ENCODE data around the gene ETV1. TPM values are rescaled to one million over a fixed set of nuclear protein-coding genes. Genes with fewer than 3 reads are reported as not detected.

Gene ETV1
- total and polyA plus RNA-seq, 9 donors, result 9.4 to 22.2 (median 15.8) TPM

DNA sequence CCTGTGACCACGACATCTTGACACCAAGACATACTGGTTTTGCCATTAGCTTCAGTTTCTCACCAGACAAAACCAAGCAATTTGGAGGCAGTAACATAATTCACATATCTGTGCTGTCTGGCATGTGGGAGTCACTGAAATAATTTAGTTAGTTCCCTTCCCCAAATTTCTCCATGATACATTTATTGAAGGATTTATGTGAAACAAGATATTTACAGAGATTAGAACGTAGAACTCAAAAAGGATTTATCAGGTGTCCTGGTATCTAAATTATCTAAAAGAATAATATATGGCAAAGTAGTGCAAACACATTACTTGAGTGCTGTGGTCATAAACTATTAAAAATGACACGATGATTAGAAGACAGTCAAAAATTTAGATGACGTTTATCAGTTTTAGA is 98.7 kb downstream of the ETV1 start:
- peaks cover 4% of the 10 kb centered on the region for H3K9me3 ChIP-seq (replicated peaks; ENCODE audit: control insufficient read depth, low read depth, low read length)
- no peaks in the 10 kb centered on the region for H3K4me1 ChIP-seq (ENCODE audit: control insufficient read depth, insufficient read depth, low read length)
- H3K4me3 ChIP-seq (ENCODE audit: low read length), result no peak overlapping the region
- H3K27ac ChIP-seq (ENCODE audit: low read length), result no peak overlapping the region
- WGBS (ENCODE audit: insufficient coverage), result no CpG with 5 or more reads among the region's 4 CpGs
- H3K27me3 ChIP-seq (ENCODE audit: control insufficient read depth, insufficient read depth, low read length), result no peaks in the 10 kb centered on the region
- H3K36me3 ChIP-seq (ENCODE audit: control insufficient read depth, insufficient read depth, low read length), result peaks cover 2% of the 10 kb centered on the region
- DNase-seq, result no peak

DNA sequence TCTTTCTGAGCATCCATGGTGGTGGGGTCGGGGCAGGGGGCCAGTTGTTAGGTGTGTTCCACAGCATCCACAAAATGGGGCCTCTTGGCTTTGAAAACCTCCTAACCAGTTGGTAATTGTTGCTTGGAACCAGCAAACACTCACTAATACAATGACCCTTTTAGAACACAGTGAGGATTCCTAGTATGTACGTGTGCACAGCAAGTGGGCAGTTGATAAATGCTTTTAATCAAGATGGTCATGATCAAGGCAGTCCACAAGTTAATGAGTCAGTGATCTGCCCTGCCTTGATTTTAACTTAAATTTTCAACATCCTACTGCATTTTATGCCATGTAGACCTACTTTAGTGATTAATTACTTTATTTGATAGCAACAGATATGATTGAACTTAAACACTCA is 103.1 kb downstream of the ETV1 start:
- no peaks in the 10 kb centered on the region for H3K4me1 ChIP-seq (ENCODE audit: control insufficient read depth, insufficient read depth, low read length)
- no peak for DNase-seq
- H3K4me3 ChIP-seq (ENCODE audit: low read length), result no peak overlapping the region
- H3K27me3 ChIP-seq (ENCODE audit: control insufficient read depth, insufficient read depth, low read length), result no peaks in the 10 kb centered on the region
- H3K9me3 ChIP-seq (replicated peaks; ENCODE audit: control insufficient read depth, low read depth, low read length), result no peaks in the 10 kb centered on the region
- no peaks in the 10 kb centered on the region for H3K36me3 ChIP-seq (ENCODE audit: control insufficient read depth, insufficient read depth, low read length)
- no peak overlapping the region for H3K27ac ChIP-seq (ENCODE audit: low read length)
- WGBS (ENCODE audit: insufficient coverage), result no CpG with 5 or more reads among the region's 2 CpGs

DNA sequence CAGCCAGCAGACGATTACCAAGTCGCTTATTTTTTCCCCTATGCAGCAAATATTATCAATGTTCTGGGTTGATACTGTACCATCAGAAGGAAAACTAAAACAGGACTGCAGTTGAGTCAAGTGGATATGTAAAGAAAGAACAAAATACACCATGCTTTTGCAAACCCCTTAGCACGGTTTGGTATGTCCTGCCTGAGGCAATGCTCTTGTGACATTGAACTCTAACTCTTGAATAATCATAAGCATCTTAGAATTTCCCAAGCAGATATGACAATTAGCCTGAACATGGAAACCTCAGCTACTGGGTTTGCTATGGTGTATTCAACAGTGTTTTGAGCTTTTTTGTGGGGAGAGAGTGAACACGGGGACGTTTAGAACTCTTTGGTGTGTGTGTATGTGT is 107.4 kb downstream of the ETV1 start:
- no peak overlapping the region for H3K4me3 ChIP-seq (ENCODE audit: low read length)
- no CpG with 5 or more reads among the region's 5 CpGs for WGBS (ENCODE audit: insufficient coverage)
- H3K27me3 ChIP-seq (ENCODE audit: control insufficient read depth, insufficient read depth, low read length), result no peaks in the 10 kb centered on the region

DNA sequence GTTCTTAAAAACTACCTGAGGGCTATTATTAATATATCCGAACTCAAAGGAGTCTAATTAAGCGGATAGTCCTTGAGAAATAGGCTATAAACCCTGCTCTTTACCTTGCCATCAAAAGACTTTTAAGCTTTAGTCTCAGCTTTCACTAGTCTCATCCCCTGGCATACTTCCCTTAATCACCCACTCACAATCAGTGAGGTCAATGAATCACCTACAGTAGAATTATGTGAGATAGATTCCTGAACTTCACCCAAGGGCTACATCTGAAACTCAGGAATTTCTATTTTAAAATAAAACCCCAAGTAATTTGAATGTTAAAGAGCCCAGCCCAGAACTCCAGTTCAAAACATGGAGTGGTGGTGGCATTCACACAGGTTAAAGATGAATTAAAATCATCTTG is 108.7 kb downstream of the ETV1 start:
- H3K36me3 ChIP-seq (ENCODE audit: control insufficient read depth, insufficient read depth, low read length), result no peaks in the 10 kb centered on the region
- no CpG with 5 or more reads among the region's 2 CpGs for WGBS (ENCODE audit: insufficient coverage)
- H3K4me3 ChIP-seq (ENCODE audit: low read length), result no peak overlapping the region
- H3K27ac ChIP-seq (ENCODE audit: low read length), result no peak overlapping the region
- no peak for DNase-seq
- no peaks in the 10 kb centered on the region for H3K9me3 ChIP-seq (replicated peaks; ENCODE audit: control insufficient read depth, low read depth, low read length)
- no peaks in the 10 kb centered on the region for H3K27me3 ChIP-seq (ENCODE audit: control insufficient read depth, insufficient read depth, low read length)
- no peaks in the 10 kb centered on the region for H3K4me1 ChIP-seq (ENCODE audit: control insufficient read depth, insufficient read depth, low read length)

More for the DNA sequence above, 107.4 kb downstream of the ETV1 start:
- no peaks in the 10 kb centered on the region for H3K36me3 ChIP-seq (ENCODE audit: control insufficient read depth, insufficient read depth, low read length)
- H3K27ac ChIP-seq (ENCODE audit: low read length), result no peak overlapping the region
- H3K4me1 ChIP-seq (ENCODE audit: control insufficient read depth, insufficient read depth, low read length), result no peaks in the 10 kb centered on the region
- DNase-seq, result no peak
- H3K9me3 ChIP-seq (replicated peaks; ENCODE audit: control insufficient read depth, low read depth, low read length), result no peaks in the 10 kb centered on the region

DNA sequence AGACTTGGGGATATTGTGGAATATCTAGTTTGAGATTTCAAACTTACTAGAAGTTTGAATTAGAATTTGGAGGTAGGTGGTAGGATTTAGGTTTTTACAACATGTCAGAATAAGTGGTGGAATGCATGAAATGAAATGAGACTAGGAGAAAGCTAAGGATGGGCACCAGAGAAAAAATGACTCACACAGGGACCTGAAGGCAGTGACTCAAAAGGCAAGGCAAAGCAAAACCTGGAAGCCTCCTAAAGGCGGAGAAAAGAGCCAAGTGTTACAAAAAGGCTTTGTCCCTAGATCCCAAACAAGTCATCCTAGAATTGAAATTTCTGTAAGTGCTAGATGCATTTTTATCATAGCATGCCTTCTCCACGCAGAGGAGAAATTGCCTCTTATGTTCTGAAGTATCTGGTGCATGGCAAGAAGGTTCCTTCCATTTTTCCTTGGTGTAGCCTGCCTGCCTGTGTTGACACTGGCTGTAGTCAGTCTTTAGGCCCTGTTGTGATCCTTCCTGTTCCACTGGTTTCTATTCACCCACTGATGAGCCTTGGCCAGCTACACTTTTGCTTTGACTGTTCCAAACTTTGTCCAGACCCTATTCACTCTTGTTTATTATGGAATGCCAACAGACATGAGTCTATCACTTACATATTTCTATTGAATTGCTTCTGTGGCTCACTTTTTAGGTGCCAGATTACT is 109.3 kb downstream of the ETV1 start:
- Histone ChIP-seq H3K4me1 (ENCODE audit: control insufficient read depth, insufficient read depth, low read length) (no peaks in the 10 kb centered on the region), H3K9me3 (replicated peaks; ENCODE audit: control insufficient read depth, low read depth, low read length) (no peaks in the 10 kb centered on the region), H3K27me3 (ENCODE audit: control insufficient read depth, insufficient read depth, low read length) (no peaks in the 10 kb centered on the region), H3K4me3 (ENCODE audit: low read length) (no peak overlapping the region), H3K36me3 (ENCODE audit: control insufficient read depth, insufficient read depth, low read length) (no peaks in the 10 kb centered on the region), H3K27ac (ENCODE audit: low read length) (no peak overlapping the region)
- no CpG with 5 or more reads among the region's 2 CpGs for WGBS (ENCODE audit: insufficient coverage)
- DNase-seq, result no peak

DNA sequence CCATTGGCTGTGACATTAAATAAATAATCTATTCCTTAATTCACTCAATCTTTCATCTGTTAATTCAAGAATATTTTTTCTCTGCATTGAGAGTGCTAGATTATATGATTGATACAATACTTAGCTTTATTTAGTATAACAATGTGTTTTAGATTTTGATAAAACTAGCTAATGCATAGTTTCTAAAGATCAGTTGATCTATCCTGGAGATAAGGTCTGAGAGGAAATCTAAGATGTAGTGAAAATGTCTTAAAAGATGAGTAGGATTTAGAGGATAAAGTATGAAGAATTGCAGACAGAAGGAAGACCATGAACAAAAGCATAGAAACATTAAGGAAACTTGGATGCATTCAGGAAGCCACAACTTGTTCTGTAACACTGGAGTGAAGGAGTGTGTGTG is 110.3 kb downstream of the ETV1 start:
- no peaks in the 10 kb centered on the region for H3K27me3 ChIP-seq (ENCODE audit: control insufficient read depth, insufficient read depth, low read length)

DNA sequence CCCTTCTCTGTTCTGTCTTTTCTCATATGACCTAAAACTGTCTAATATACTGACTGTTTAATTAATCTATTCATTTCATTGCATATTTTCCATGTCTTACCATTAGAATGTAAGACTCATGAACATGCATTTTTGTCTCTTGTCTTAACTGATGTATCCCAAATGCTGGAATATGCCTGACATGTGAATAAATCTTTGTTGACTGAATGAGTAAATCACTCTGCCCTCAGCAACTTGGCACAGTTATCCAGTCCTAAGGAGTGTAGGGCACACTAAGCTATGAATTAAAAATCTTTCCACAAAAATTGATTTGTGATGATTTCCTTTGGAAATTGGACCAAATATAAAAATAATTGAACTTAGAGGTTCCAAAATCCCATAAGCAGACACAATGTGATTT is 111.3 kb downstream of the ETV1 start:
- no peak overlapping the region for H3K4me3 ChIP-seq (ENCODE audit: low read length)
- H3K4me1 ChIP-seq (ENCODE audit: control insufficient read depth, insufficient read depth, low read length), result no peaks in the 10 kb centered on the region
- H3K27ac ChIP-seq (ENCODE audit: low read length), result no peak overlapping the region
- no peak for DNase-seq
- no peaks in the 10 kb centered on the region for H3K9me3 ChIP-seq (replicated peaks; ENCODE audit: control insufficient read depth, low read depth, low read length)
- no peaks in the 10 kb centered on the region for H3K36me3 ChIP-seq (ENCODE audit: control insufficient read depth, insufficient read depth, low read length)
- no peaks in the 10 kb centered on the region for H3K27me3 ChIP-seq (ENCODE audit: control insufficient read depth, insufficient read depth, low read length)

More for the DNA sequence above, 110.3 kb downstream of the ETV1 start:
- Histone ChIP-seq H3K4me3 (ENCODE audit: low read length) (no peak overlapping the region), H3K36me3 (ENCODE audit: control insufficient read depth, insufficient read depth, low read length) (no peaks in the 10 kb centered on the region), H3K9me3 (replicated peaks; ENCODE audit: control insufficient read depth, low read depth, low read length) (no peaks in the 10 kb centered on the region), H3K4me1 (ENCODE audit: control insufficient read depth, insufficient read depth, low read length) (no peaks in the 10 kb centered on the region), H3K27ac (ENCODE audit: low read length) (no peak overlapping the region)
- DNase-seq, result no peak

DNA sequence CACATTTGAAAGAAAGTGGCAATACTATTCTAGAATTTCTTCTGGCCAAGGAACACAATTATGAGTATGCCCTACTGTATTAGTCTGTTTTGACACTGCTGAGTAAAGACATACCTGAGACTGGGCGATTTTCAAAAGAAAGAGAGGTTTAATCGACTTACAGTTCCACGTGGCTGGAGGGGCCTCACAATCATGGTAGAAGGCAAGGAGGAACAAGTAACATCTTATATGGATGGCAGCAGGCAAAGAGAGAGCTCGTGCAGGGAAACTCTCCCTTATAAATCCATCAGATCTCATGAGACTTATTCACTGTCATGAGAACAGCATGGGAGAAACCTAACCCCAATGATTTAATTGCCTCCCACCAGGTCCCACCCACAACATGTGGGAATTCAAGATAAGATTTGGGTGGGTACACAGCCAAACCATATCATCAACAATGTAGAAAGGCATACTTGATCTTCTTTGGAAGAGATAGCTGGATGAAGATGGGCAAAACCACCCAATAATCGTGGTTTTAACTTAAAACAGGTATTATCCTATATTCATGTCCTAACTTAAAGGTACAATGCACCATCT is 113.9 kb downstream of the ETV1 start:
- Histone ChIP-seq H3K27ac (ENCODE audit: low read length) (no peak overlapping the region), H3K4me3 (ENCODE audit: low read length) (no peak overlapping the region), H3K36me3 (ENCODE audit: control insufficient read depth, insufficient read depth, low read length) (no peaks in the 10 kb centered on the region), H3K4me1 (ENCODE audit: control insufficient read depth, insufficient read depth, low read length) (no peaks in the 10 kb centered on the region), H3K9me3 (replicated peaks; ENCODE audit: control insufficient read depth, low read depth, low read length) (no peaks in the 10 kb centered on the region), H3K27me3 (ENCODE audit: control insufficient read depth, insufficient read depth, low read length) (no peaks in the 10 kb centered on the region)
- DNase-seq, result no peak
- WGBS (ENCODE audit: insufficient coverage), result 72% methylated on average over 3 of the region's 5 CpGs

DNA sequence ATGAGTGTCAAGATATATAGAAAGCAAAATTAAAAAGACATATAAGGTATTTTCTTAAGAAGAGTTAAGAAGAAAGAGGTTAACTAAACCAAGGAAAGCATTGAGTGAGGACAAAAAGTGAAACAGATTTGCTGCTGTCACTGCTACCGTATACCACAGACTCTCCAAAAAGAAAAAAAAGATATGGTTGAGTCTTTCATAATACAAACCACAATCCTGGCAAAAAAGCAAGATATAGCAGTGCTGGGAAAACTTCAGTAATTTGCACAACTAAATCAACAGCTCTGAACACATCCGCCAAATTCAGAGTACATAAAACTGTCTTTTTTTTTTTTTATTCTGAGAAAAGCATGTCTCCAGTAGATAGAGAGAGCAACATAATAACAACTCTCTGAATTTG is 114.7 kb downstream of the ETV1 start:
- Histone ChIP-seq H3K36me3 (ENCODE audit: control insufficient read depth, insufficient read depth, low read length) (no peaks in the 10 kb centered on the region), H3K27ac (ENCODE audit: low read length) (no peak overlapping the region), H3K9me3 (replicated peaks; ENCODE audit: control insufficient read depth, low read depth, low read length) (no peaks in the 10 kb centered on the region), H3K4me3 (ENCODE audit: low read length) (no peak overlapping the region), H3K27me3 (ENCODE audit: control insufficient read depth, insufficient read depth, low read length) (no peaks in the 10 kb centered on the region), H3K4me1 (ENCODE audit: control insufficient read depth, insufficient read depth, low read length) (no peaks in the 10 kb centered on the region)
- WGBS (ENCODE audit: insufficient coverage), result no CpG with 5 or more reads among the region's 2 CpGs
- peak; percentile 48 for DNase-seq

DNA sequence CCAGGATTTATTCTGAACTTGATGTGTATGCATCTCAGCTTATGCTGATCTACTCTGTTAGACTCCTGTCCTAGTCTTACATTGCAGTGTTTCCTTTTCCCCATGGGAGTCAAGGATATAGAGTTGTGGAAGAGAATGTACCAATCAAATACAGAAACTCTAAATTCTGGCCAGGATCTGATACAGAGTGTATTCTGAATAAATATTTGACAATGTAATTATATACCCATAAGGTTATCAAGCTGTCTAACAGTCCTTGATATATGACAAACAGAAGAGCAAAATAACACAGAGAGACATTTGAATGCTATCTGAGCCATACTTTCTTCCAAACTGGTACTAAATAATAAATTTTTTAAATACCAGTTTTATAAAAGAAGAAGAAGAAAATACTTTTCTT is 116.8 kb downstream of the ETV1 start:
- Histone ChIP-seq H3K36me3 (ENCODE audit: control insufficient read depth, insufficient read depth, low read length) (no peaks in the 10 kb centered on the region), H3K27ac (ENCODE audit: low read length) (no peak overlapping the region), H3K27me3 (ENCODE audit: control insufficient read depth, insufficient read depth, low read length) (no peaks in the 10 kb centered on the region), H3K4me1 (ENCODE audit: control insufficient read depth, insufficient read depth, low read length) (no peaks in the 10 kb centered on the region), H3K4me3 (ENCODE audit: low read length) (no peak overlapping the region), H3K9me3 (replicated peaks; ENCODE audit: control insufficient read depth, low read depth, low read length) (no peaks in the 10 kb centered on the region)
- DNase-seq, result no peak

DNA sequence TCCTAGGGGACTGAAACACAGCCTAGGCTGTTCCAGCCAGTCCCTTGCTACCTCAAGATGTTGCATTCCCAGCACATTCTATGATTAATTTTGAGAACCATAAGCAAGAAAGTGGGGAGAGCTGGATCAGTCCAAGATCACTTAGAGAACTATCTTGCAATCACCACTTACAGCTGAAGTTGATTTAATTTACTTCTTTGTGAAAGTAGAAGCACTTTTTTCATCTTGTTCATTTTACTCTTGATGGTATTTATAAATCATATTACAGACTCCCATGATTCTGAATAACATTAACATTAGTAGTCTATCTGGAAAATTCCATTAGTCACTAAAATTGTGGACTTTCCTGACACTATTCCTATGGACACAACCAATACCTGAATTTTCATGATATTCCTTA is 118.5 kb downstream of the ETV1 start:
- Histone ChIP-seq H3K36me3 (ENCODE audit: control insufficient read depth, insufficient read depth, low read length) (no peaks in the 10 kb centered on the region), H3K27ac (ENCODE audit: low read length) (no peak overlapping the region), H3K9me3 (replicated peaks; ENCODE audit: control insufficient read depth, low read depth, low read length) (no peaks in the 10 kb centered on the region), H3K27me3 (ENCODE audit: control insufficient read depth, insufficient read depth, low read length) (no peaks in the 10 kb centered on the region), H3K4me3 (ENCODE audit: low read length) (no peak overlapping the region), H3K4me1 (ENCODE audit: control insufficient read depth, insufficient read depth, low read length) (no peaks in the 10 kb centered on the region)
- no peak for DNase-seq
